ENCODE data around the gene TGFBI. TPM values are rescaled to one million over a fixed set of nuclear protein-coding genes. Genes with fewer than 3 reads are reported as not detected.

TGFBI gene
- total and polyA plus RNA-seq, 9 of the 15 experiments (the other 6 are each of a cell fraction or from before 2014, with no cell fraction given) = 0.05 to 0.62 (median 0.08) TPM; not detected in 6

DNA sequence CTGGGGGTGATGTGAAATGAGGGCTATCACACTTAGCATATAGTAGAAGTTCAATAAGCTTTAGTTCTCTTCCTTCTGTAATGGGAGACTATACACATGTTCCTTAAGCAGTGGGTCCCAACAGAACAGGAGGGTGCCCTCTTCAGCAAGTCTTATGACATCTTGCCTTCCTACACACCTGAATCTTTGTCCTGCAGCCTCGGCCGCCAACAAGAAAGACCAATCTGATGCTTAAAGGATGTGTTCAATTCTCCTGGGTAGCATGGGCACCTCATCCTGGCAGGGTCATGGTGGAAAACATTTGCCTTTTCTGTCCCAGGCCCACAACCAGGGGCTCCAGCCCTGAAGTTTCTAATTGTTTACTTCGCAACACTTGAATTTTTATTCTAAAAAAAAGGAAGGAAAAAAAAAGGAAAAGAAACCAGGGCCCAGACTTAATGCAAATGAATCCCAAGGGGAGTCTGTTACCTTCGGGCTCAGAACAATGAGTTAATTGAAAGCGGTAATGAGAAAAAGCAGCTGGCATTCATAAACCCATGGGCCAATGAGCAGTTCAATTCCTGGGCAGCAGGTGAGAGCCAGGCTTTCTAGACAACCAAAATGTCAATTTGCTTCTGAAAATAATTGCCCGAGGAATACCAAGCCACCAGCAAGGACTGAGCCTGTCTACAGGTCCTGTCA, 77.7 kb downstream of the TGFBI start:
- Histone ChIP-seq H2AFZ (ENCODE audit: low read depth, low read length) (no peak overlapping the region), H3K79me2 (ENCODE audit: control insufficient read depth, insufficient read depth, low read length) (no peaks in the 10 kb centered on the region), H3K4me3 (no peak overlapping the region), H3K4me2 (ENCODE audit: insufficient read depth, low read length) (no peak overlapping the region), H4K20me1 (replicated peaks; ENCODE audit: control insufficient read depth, insufficient read depth, low read length) (no peaks in the 10 kb centered on the region), H3K27me3 (ENCODE audit: control insufficient read depth in 2 of 2, insufficient read depth in 2 of 2, low read length in 2 of 2) (peaks cover 10 to 17% of the 10 kb centered on the region in 2 experiments; a peak in 3 of 5 replicates), H3K4me1 (replicated peaks in 1 of 2; ENCODE audit: control insufficient read depth in 2 of 2, insufficient read depth in 2 of 2, low read length in 2 of 2) (no peaks in the 10 kb centered on the region; a peak in 2 of 5 replicates), H3K9ac (ENCODE audit: insufficient read depth in 1 of 2, low read depth in 2 of 2, low read length in 2 of 2) (no peak overlapping the region), H3K9me1 (ENCODE audit: control insufficient read depth, insufficient read depth, low read length) (no peaks in the 10 kb centered on the region), H3K9me3 (replicated peaks; ENCODE audit: control insufficient read depth, insufficient read depth, low read depth, low read length) (no peaks in the 10 kb centered on the region), H3K27ac (ENCODE audit: extremely low read depth, low read depth, low read length) (no peak overlapping the region), H3K36me3 (ENCODE audit: control insufficient read depth, insufficient read depth, low read length) (no peaks in the 10 kb centered on the region)
- FAIRE-seq = no peak
- 2% methylated on average over 6 of the region's 6 CpGs for WGBS (ENCODE audit: insufficient coverage, low coverage, missing lambda C conversion rate)
- intact Hi-C loops (cut with micrococcal nuclease) (no loop called here), in situ Hi-C loops (cut with MboI) (no loop called here)
- no peak for DNase-seq (ENCODE audit: extremely low read depth in 1 of 4, low spot score in 3 of 4)
- ATAC-seq = no peak
- no TSS peak for BruUV-seq (replicated peaks)
- TF ChIP-seq CEBPB (tag; IDR thresholded peaks at IDR 0.05) (no peak), MBD2 (IDR thresholded peaks at IDR 0.05; ENCODE audit: borderline replicate concordance, low read depth) (no peak), ZNF436 (CRISPR knock-in tag; IDR thresholded peaks at IDR 0.05) (no peak), PCBP2 (IDR thresholded peaks at IDR 0.05; ENCODE audit: low read depth, low read length, poor library complexity, severe bottlenecking) (no peak), EGR1 (conservative IDR thresholded peaks at IDR 0.05) (no peak), SRSF9 (IDR thresholded peaks at IDR 0.05; ENCODE audit: borderline replicate concordance, low read depth, low read length) (no peak), ZNF274 (IDR thresholded peaks at IDR 0.05; ENCODE audit: borderline replicate concordance, low read depth, low read length) (no peak), ZNF707 (CRISPR knock-in tag; conservative IDR thresholded peaks at IDR 0.05) (no peak), ZFP36 (IDR thresholded peaks at IDR 0.05; ENCODE audit: low read depth, low read length, partially characterized antibody) (no peak), ZNF77 (CRISPR knock-in tag; IDR thresholded peaks at IDR 0.05) (no peak), EHMT2 (IDR thresholded peaks at IDR 0.05) (no peak), ZNF121 (CRISPR knock-in tag; conservative IDR thresholded peaks at IDR 0.05) (no peak), CXXC5 (CRISPR knock-in tag; IDR thresholded peaks at IDR 0.05) (no peak), SIRT6 (IDR thresholded peaks at IDR 0.05; ENCODE audit: low read depth, low read length) (no peak)
- TF ChIP-seq, protein P1, sequence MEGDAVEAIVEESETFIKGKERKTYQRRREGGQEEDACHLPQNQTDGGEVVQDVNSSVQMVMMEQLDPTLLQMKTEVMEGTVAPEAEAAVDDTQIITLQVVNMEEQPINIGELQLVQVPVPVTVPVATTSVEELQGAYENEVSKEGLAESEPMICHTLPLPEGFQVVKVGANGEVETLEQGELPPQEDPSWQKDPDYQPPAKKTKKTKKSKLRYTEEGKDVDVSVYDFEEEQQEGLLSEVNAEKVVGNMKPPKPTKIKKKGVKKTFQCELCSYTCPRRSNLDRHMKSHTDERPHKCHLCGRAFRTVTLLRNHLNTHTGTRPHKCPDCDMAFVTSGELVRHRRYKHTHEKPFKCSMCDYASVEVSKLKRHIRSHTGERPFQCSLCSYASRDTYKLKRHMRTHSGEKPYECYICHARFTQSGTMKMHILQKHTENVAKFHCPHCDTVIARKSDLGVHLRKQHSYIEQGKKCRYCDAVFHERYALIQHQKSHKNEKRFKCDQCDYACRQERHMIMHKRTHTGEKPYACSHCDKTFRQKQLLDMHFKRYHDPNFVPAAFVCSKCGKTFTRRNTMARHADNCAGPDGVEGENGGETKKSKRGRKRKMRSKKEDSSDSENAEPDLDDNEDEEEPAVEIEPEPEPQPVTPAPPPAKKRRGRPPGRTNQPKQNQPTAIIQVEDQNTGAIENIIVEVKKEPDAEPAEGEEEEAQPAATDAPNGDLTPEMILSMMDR (IDR thresholded peaks at IDR 0.05 in 2 of 3, conservative IDR thresholded peaks at IDR 0.05 in 1 of 3; ENCODE audit: insufficient read depth in 2 of 3, low read depth in 1 of 3, low read length in 3 of 3) = no peak
- TF ChIP-seq, protein P2, sequence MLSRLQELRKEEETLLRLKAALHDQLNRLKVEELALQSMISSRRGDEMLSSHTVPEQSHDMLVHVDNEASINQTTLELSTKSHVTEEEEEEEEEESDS (CRISPR knock-in tag; IDR thresholded peaks at IDR 0.05) = no peak
- ChIA-PET CTCF (ENCODE audit: low intra/inter-chr PET ratio) (no interaction called here), POLR2A (no interaction called here)
